GM06990 (cell line): ENCODE measurements around the gene BCL11B.

ENCODE experiments used
- DNase-seq: peaks from one replicate; pipeline ENCODE4 v3.0.0-alpha.2; 2011; ENCODE audit not compliant: insufficient read length; ENCODE audit errors: extremely low read depth
- H3K27me3 ChIP-seq: replicated peaks from 2 replicates; pipeline ENCODE4 v1.6.0; 2011; ENCODE audit warnings: low read length; ENCODE audit not compliant: control insufficient read depth, insufficient read depth
- H3K36me3 ChIP-seq: 2 replicates; pipeline ENCODE4 v1.5.1; 2011; ENCODE audit warnings: low read length; ENCODE audit not compliant: control insufficient read depth, insufficient read depth
- H3K4me3 ChIP-seq: replicated peaks from 2 replicates; pipeline ENCODE4 v1.5.1; 2011; ENCODE audit warnings: low read depth, mild to moderate bottlenecking, control low read depth, low read length
- TF ChIP-seq, protein P1 (sequence below): IDR thresholded peaks from 2 replicates; pipeline ENCODE4 v1.5.1; 2011; ENCODE audit warnings: low read length, control low read depth, mild to moderate bottlenecking, inconsistent platforms; ENCODE audit not compliant: insufficient read depth, poor library complexity, severe bottlenecking

BCL11B gene

GRCh38 chr14:99289394-99290189, 17.6 kb upstream of the BCL11B start:
- no peaks in the 10 kb centered on the region for H3K27me3 ChIP-seq
- no peaks in the 10 kb centered on the region for H3K36me3 ChIP-seq
- TF ChIP-seq, protein P1, sequence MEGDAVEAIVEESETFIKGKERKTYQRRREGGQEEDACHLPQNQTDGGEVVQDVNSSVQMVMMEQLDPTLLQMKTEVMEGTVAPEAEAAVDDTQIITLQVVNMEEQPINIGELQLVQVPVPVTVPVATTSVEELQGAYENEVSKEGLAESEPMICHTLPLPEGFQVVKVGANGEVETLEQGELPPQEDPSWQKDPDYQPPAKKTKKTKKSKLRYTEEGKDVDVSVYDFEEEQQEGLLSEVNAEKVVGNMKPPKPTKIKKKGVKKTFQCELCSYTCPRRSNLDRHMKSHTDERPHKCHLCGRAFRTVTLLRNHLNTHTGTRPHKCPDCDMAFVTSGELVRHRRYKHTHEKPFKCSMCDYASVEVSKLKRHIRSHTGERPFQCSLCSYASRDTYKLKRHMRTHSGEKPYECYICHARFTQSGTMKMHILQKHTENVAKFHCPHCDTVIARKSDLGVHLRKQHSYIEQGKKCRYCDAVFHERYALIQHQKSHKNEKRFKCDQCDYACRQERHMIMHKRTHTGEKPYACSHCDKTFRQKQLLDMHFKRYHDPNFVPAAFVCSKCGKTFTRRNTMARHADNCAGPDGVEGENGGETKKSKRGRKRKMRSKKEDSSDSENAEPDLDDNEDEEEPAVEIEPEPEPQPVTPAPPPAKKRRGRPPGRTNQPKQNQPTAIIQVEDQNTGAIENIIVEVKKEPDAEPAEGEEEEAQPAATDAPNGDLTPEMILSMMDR = no peak
- H3K4me3 ChIP-seq = no peak overlapping the region
- no peak for DNase-seq

GRCh38 chr14:99288948-99289347, 17.0 kb upstream of the BCL11B start:
- no peak for DNase-seq
- no peaks in the 10 kb centered on the region for H3K36me3 ChIP-seq
- TF ChIP-seq, protein P1 = no peak
- H3K27me3 ChIP-seq = no peaks in the 10 kb centered on the region; the same call in 1 of the 2 replicates
- no peak overlapping the region for H3K4me3 ChIP-seq

GRCh38 chr14:99287269-99287942, 15.4 kb upstream of the BCL11B start:
- TF ChIP-seq, protein P1 = no peak
- no peak for DNase-seq
- Histone ChIP-seq H3K4me3 (peak overlapping the region; percentile 37), H3K27me3 (no peaks in the 10 kb centered on the region; the same call in 1 of the 2 replicates), H3K36me3 (no peaks in the 10 kb centered on the region)

GRCh38 chr14:99286761-99287160, 14.8 kb upstream of the BCL11B start:
- Histone ChIP-seq H3K36me3 (no peaks in the 10 kb centered on the region), H3K27me3 (no peaks in the 10 kb centered on the region; the same call in 1 of the 2 replicates), H3K4me3 (peak overlapping the region; percentile 37)
- DNase-seq = no peak
- TF ChIP-seq, protein P1 = no peak

GRCh38 chr14:99284254-99285004, 12.4 kb upstream of the BCL11B start:
- TF ChIP-seq, protein P1 = no peak
- Histone ChIP-seq H3K4me3 (no peak overlapping the region), H3K36me3 (no peaks in the 10 kb centered on the region), H3K27me3 (no peaks in the 10 kb centered on the region; the same call in 1 of the 2 replicates)
- DNase-seq = no peak
